ENCODE data around the gene PTP4A1. TPM values are rescaled to one million over a fixed set of nuclear protein-coding genes. Genes with fewer than 3 reads are reported as not detected.
"Not testable (repeated sequence)": the region's sequence is repeated elsewhere in the genome, so short reads cannot be mapped to it uniquely, and the experiment has no call there.

PTP4A1 gene
- polyA plus RNA-seq, 4 donors, result 59.1 to 73.8 (median 70.0) TPM

- DNase-seq (ENCODE audit: low read depth in 4 of 4, low spot score in 3 of 4), result no peak
Observed at GRCh38 chr6:63581355-63582013, 9.2 kb downstream of the PTP4A1 start.

- no peak for DNase-seq (ENCODE audit: low read depth in 4 of 4, low spot score in 3 of 4)
Observed at GRCh38 chr6:63582579-63583231, 10.4 kb downstream of the PTP4A1 start.

GRCh38 chr6:63584125-63584514 is 11.8 kb downstream of the PTP4A1 start:
- DNase-seq (ENCODE audit: low read depth in 4 of 4, low spot score in 3 of 4), result no peak

GRCh38 chr6:63584566-63584965 is 12.3 kb downstream of the PTP4A1 start:
- DNase-seq (ENCODE audit: low read depth in 4 of 4, low spot score in 3 of 4), result no peak

- DNase-seq (ENCODE audit: low read depth in 4 of 4, low spot score in 3 of 4), result not testable (repeated sequence)
Observed at GRCh38 chr6:63585652-63586051, 13.4 kb downstream of the PTP4A1 start.

GRCh38 chr6:63589952-63590411 is 17.7 kb downstream of the PTP4A1 start:
- no peak for DNase-seq (ENCODE audit: low read depth in 4 of 4, low spot score in 3 of 4)

- DNase-seq (ENCODE audit: low read depth in 4 of 4, low spot score in 3 of 4), result no peak
Observed at GRCh38 chr6:63592886-63593285, 20.6 kb downstream of the PTP4A1 start.

- DNase-seq (ENCODE audit: low read depth in 4 of 4, low spot score in 3 of 4), result no peak
Observed at GRCh38 chr6:63597141-63598048, 25.1 kb downstream of the PTP4A1 start.

- peak in 3 of 4 donors; percentile 39 to 59 (median 59) for DNase-seq (ENCODE audit: low read depth in 4 of 4, low spot score in 3 of 4)
Observed at GRCh38 chr6:63598049-63599036, 26.1 kb downstream of the PTP4A1 start.

- no peak for DNase-seq (ENCODE audit: low read depth in 4 of 4, low spot score in 3 of 4)
Observed at GRCh38 chr6:63599243-63599642, 27.0 kb downstream of the PTP4A1 start.

- no peak for DNase-seq (ENCODE audit: low read depth in 4 of 4, low spot score in 3 of 4)
Observed at GRCh38 chr6:63600136-63600535, 27.9 kb downstream of the PTP4A1 start.

- DNase-seq (ENCODE audit: low read depth in 4 of 4, low spot score in 3 of 4), result no peak
Observed at GRCh38 chr6:63609231-63609630, 37.0 kb downstream of the PTP4A1 start.

GRCh38 chr6:63610944-63611343 is 38.7 kb downstream of the PTP4A1 start:
- DNase-seq (ENCODE audit: low read depth in 4 of 4, low spot score in 3 of 4), result no peak

GRCh38 chr6:63611560-63611959 is 39.3 kb downstream of the PTP4A1 start:
- no peak for DNase-seq (ENCODE audit: low read depth in 4 of 4, low spot score in 3 of 4)

- DNase-seq (ENCODE audit: low read depth in 4 of 4, low spot score in 3 of 4), result no peak
Observed at GRCh38 chr6:63615590-63615989, 43.3 kb downstream of the PTP4A1 start.

Other genes with a start within 250 kb of the PTP4A1 start
- 10 to 100 TPM; 55.5 to 69.1 (median 64.0) TPM for gene PHF3, start 63.3 kb downstream of the PTP4A1 start, polyA plus RNA-seq (ENCODE audit: insufficient read length in 4 of 4)